ENCODE data around the gene CAMK2D. TPM values are rescaled to one million over a fixed set of nuclear protein-coding genes. Genes with fewer than 3 reads are reported as not detected.

CAMK2D gene
- total RNA-seq, 1 donor from 2014 or later, result 57.6 TPM

DNA sequence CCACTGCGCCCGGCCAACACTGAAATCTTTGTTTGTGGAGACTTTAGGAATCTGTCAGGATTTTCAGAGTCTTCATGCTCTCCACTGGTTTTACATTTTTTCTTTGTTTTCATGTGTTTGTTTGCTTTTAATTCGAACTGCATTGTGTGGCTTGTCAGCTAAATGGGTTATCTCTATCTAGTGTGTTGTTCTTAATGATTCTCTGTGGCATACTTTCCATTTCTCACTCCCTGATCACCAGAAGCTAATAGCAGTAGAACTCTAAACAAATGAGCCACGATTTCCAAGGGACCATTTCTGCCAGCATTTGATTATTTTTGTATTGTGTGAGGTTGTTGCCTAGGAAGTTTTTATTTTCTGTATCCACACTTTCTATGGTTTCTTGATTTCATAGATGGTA lies 352.4 kb downstream of the CAMK2D start:
- Mint-ChIP-seq H3K4me3 (no peak overlapping the region), H3K36me3 (no peaks in the 10 kb centered on the region), H3K4me1 (ENCODE audit: unreplicated experiment) (no peaks in the 10 kb centered on the region), H3K27ac (no peak overlapping the region), H3K27me3 (no peaks in the 10 kb centered on the region), H3K9me3 (no peaks in the 10 kb centered on the region)
- no peak for DNase-seq (ENCODE audit: extremely low spot score, unreplicated experiment)
- TF ChIP-seq CTCF (conservative IDR thresholded peaks at IDR 0.05), result no peak

DNA sequence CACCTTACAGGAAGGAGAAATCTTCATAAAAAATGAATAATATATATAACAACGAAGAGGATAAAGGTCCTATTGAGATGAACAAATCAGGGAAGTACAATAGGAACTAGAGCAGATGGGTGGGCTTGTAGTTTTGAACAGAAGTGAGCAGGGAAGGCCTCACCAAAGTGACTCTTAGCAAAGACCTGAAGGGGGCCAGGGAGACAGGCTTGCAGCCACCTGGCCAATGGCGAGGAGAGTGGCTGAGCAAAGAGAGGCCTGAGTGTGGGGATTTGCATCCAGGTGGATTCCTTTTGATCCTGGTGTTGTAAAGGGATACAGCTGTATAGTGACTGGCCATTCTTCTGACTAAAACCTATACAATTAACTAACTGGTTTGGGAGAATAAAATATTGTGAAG lies 354.1 kb downstream of the CAMK2D start:
- no peak for DNase-seq (ENCODE audit: extremely low spot score, unreplicated experiment)
- H3K4me1 Mint-ChIP-seq (ENCODE audit: unreplicated experiment), result no peaks in the 10 kb centered on the region
- no peak for TF ChIP-seq CTCF (conservative IDR thresholded peaks at IDR 0.05)
- no peaks in the 10 kb centered on the region for H3K9me3 Mint-ChIP-seq
- no peaks in the 10 kb centered on the region for H3K36me3 Mint-ChIP-seq
- no peaks in the 10 kb centered on the region for H3K27me3 Mint-ChIP-seq
- H3K27ac Mint-ChIP-seq, result no peak overlapping the region
- H3K4me3 Mint-ChIP-seq, result no peak overlapping the region

DNA sequence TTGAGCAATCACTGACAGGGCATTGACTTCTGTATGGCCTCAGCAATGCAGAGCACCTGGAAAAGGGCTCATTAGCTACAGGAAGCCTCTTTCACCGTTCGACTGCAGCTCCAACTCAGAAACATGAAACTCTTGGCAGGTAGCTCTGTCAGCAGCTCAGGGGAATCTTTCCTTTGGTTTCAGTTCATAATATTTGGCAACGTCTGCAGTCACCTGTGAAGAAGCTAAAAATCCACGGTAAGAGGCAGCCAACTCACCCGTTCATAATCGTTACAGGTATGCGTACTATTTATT lies 354.9 kb downstream of the CAMK2D start:
- Mint-ChIP-seq H3K27me3 (no peaks in the 10 kb centered on the region), H3K9me3 (no peaks in the 10 kb centered on the region), H3K36me3 (no peaks in the 10 kb centered on the region), H3K4me1 (ENCODE audit: unreplicated experiment) (no peaks in the 10 kb centered on the region), H3K4me3 (no peak overlapping the region), H3K27ac (no peak overlapping the region)
- no peak for DNase-seq (ENCODE audit: extremely low spot score, unreplicated experiment)
- no peak for TF ChIP-seq CTCF (conservative IDR thresholded peaks at IDR 0.05)

- Mint-ChIP-seq H3K4me1 (ENCODE audit: unreplicated experiment) (no peaks in the 10 kb centered on the region), H3K27ac (no peak overlapping the region), H3K27me3 (no peaks in the 10 kb centered on the region), H3K9me3 (no peaks in the 10 kb centered on the region), H3K4me3 (no peak overlapping the region), H3K36me3 (no peaks in the 10 kb centered on the region)
- DNase-seq (ENCODE audit: extremely low spot score, unreplicated experiment), result no peak
- TF ChIP-seq CTCF (conservative IDR thresholded peaks at IDR 0.05), result no peak
Measured at GRCh38 chr4:113405874-113406722, 355.4 kb downstream of the CAMK2D start.

DNA sequence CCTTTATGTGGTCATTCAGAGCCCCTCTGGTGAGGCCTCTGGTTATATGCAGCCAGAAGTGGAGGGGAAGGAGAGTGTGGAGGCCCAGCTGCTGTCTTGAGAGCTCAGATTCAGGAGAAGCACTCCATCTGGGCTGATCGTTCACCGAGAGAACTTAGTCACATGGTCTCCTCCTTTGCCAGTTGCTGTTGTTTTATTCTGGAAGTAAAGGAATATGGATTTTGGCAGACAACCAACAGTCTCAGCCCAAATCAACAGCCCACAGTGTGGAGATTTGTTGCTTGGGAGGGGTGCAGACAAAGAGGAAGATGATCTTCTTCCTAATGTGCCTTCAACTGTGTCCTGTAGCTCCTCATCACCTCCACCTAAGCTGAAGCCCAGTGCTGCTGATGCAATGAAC lies 356.7 kb downstream of the CAMK2D start:
- Mint-ChIP-seq H3K4me3 (no peak overlapping the region), H3K9me3 (no peaks in the 10 kb centered on the region), H3K4me1 (ENCODE audit: unreplicated experiment) (no peaks in the 10 kb centered on the region), H3K27ac (no peak overlapping the region), H3K36me3 (no peaks in the 10 kb centered on the region), H3K27me3 (no peaks in the 10 kb centered on the region)
- no peak for DNase-seq (ENCODE audit: extremely low spot score, unreplicated experiment)
- no peak for TF ChIP-seq CTCF (conservative IDR thresholded peaks at IDR 0.05)
